Ovary (tissue), 3 donors: ENCODE measurements around the gene CNTNAP5.

ENCODE experiments used
- CTCF ChIP-seq, 3 donors: fragments of 450-650 bp in 2 of 3; fragments of 200-600 bp in 1 of 3; IDR thresholded peaks; one replicate each; pipeline versions ENCODE4 v1.5.1 to v1.8.0; 2016 to 2022; ENCODE audit warnings: antibody characterized with exemption in 3 of 3, mild to moderate bottlenecking in 1 of 3
- POLR2A ChIP-seq: fragments of 450-650 bp; IDR thresholded peaks from one replicate; pipeline ENCODE4 v1.6.1; 2017; ENCODE audit warnings: antibody characterized with exemption, mild to moderate bottlenecking, moderate library complexity
- donor health status: DM: no; HTN: no; CAD: no.

GRCh38 chr2:124647245-124647644 lies 622.2 kb downstream of the CNTNAP5 start:
- TF ChIP-seq CTCF (IDR thresholded peaks at IDR 0.05) (no peak), POLR2A (no peak)
